GM10248 (cell line): ENCODE results near the gene TEKT1.

Source experiments
- CTCF ChIA-PET: fragments of 300-600 bp; sonication (Branson Sonifier 250); formaldehyde crosslinking; extraction: SDS; loops from one replicate; lab custom pipeline; 2021; ENCODE audit warnings: antibody characterized with exemption; lab: Yijun Ruan, JAX
- POLR2A ChIA-PET: fragments of 350-650 bp; sonication (Branson Sonifier 250); formaldehyde crosslinking; extraction: SDS; loops from one replicate; lab custom pipeline; 2020; ENCODE audit warnings: antibody characterized with exemption; lab: Yijun Ruan, JAX
- DNase-seq: peaks from one replicate; pipeline ENCODE4 v3.0.0; 2012; ENCODE audit errors: extremely low spot score
- TF ChIP-seq, protein P1 (sequence below): IDR thresholded peaks from 2 replicates; pipeline ENCODE4 v1.5.1; 2012; ENCODE audit warnings: mild to moderate bottlenecking, low read depth; ENCODE audit errors: extremely low read depth, missing control alignments, control extremely low read depth

TEKT1 gene

DNA sequence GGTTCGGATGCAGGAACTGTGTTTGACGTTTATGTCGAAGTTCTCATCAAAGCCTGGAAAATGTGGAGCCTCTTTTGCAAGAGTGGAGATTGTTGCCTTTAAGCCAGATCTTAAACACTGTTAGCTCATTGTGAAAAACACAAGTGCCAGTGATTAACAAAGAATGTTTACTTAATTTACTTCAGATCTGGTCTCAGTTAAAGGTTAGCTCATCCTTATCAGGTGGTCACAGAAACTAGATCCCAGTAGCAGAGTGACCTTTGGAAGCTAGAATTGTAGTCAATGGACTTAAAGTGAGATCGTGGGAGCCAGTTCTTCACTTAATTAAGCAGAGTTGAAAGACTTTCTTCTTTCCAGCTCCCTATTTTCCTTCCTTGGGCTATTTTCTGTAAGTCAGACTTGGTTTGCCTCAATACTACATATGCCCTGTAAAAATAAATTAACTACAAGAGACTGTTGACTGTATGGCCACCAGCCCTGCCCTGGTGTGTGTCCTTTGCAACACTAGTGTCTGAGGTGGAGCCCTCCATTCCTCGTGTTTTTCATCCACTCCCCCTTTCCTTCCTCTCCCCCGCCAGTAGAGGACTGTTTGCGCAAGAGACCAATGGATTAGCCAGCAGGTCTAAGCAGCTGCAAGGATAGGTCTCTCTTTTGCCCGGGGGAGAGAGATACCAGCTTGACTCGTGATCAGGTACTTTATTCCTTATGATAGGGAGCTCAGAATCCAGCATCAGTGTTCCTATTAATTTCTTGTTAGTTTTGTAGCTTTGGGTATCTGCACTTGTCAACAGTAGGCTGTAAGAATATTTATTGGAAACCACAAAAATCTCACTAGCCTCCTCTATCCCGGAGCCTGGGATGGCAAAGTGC is 35.3 kb downstream of the TEKT1 start:
- ChIA-PET CTCF (interaction anchor here (1.2 to 1.3 kb wide), 2 partner anchors 18 to 46 kb away, joined by 3 to 4 read pairs; no protein-coding TSS in a partner anchor), POLR2A (no interaction called here)
- TF ChIP-seq, protein P1, sequence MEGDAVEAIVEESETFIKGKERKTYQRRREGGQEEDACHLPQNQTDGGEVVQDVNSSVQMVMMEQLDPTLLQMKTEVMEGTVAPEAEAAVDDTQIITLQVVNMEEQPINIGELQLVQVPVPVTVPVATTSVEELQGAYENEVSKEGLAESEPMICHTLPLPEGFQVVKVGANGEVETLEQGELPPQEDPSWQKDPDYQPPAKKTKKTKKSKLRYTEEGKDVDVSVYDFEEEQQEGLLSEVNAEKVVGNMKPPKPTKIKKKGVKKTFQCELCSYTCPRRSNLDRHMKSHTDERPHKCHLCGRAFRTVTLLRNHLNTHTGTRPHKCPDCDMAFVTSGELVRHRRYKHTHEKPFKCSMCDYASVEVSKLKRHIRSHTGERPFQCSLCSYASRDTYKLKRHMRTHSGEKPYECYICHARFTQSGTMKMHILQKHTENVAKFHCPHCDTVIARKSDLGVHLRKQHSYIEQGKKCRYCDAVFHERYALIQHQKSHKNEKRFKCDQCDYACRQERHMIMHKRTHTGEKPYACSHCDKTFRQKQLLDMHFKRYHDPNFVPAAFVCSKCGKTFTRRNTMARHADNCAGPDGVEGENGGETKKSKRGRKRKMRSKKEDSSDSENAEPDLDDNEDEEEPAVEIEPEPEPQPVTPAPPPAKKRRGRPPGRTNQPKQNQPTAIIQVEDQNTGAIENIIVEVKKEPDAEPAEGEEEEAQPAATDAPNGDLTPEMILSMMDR = no peak
- DNase-seq = no peak

DNA sequence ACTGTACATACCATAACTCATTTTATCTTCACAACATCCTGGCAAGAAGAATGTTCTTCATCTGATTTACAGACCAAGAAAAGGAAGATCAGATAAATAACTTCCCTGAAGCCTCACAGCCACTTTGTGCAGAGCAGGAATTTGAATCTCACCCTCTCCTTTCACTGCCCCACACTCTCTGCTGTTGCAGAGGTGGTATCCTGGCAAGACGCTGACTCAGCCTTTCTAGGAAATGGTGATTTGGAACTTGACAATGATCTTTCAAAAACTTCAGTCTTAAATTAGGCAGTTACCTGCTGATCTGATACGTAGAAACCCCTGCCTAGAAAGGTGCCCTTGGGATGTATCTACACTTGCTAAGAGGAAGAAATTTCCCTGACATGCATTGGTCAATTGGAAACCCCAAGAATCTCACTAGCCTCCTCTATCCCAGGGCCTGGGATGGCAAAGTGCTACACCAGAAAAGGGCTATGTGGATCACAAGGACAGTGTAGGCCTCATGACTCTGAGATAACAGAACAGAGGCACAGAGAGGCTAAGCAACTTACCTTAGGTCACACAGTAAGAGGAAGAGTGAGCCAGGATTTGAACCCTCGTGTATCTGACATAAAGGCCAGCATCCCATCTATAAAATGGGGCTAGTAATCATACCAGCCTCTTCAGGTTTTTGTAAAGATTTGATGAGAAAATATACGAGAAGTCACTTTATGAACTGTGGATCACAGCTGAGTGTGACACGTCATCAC is 37.6 kb downstream of the TEKT1 start:
- ChIA-PET POLR2A (no interaction called here), CTCF (interaction anchor here (1.2 kb wide), 1 partner anchor 13 kb away, joined by 3 read pairs; no protein-coding TSS in a partner anchor)
- no peak for DNase-seq
- TF ChIP-seq, protein P1 = no peak

DNA sequence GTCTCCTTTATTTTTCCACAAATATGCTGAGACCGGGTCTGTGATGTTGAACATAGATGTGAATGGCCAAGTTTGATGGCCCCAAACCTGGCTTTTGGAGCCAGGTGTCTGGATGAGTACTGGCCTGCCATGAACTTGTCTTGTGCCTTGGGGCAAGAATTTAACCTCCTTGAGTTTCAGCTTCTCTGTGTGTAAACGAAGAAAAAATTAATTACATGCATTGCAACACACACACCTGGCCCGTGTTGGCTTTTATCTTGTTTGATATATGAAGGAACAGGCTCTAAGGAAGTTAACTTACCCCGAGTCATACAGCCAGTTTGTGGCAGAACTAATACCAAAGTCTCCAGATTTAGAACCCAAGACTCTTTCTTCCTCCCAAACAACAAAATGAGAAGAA is 42.4 kb downstream of the TEKT1 start:
- POLR2A ChIA-PET = no interaction called here
- TF ChIP-seq, protein P1 = no peak
- no peak for DNase-seq
- CTCF ChIA-PET = interaction anchor here (1.2 kb wide), 1 partner anchor 29 kb away, joined by 3 read pairs; no protein-coding TSS in a partner anchor

DNA sequence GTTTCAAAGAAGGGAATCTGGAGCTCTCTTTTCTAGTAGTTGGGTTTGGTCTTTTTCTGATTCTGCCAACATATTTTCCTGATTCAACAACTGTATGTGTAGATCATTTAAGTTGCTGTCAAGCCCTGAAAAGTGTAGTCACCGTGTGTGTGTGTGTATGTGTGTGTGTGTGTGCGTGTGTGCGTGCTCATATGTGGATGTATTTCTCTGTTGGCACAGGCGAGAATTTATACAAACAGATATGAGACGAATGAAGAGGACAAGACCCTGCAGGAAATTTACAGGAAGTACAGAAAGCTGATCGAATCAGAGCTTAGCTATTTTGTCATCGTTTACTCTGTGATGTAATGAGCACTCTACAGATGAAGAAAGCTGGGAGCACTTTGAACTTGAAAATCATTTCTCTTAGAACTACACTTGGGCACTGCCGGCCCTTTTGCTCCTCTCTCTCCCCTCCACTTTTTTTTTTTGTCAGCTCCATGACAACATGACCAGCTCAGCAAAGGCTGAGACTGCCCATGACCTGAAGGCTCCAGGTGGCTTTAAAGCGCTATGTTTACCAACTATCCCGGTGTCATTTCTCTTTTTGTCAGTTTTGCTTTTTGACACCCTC is 44.3 kb downstream of the TEKT1 start:
- DNase-seq = no peak
- TF ChIP-seq, protein P1 = no peak
- CTCF ChIA-PET = interaction anchor here (0.8 to 1.3 kb wide), 2 partner anchors 8 to 86 kb away, joined by 3 read pairs; no protein-coding TSS in a partner anchor
- POLR2A ChIA-PET = no interaction called here

DNA sequence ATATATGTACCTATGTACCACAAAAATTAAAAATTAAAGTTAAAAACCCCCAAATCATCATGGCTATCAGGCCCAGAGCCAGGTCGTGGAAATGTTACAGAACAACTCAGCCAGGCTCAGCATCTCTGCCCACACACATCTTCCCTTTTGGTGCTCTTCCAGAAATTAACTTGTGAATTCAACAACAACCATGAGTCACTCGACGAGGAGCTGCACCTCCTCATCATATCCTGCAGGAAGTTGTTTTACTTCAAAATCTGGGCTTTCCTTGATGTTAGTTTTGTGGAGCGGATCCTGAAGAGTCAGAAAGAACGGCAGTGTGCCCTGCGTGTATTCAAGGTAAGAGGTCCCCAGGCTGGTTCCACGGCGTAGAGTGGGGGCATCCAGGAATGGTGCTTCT is 44.9 kb downstream of the TEKT1 start:
- POLR2A ChIA-PET = no interaction called here
- DNase-seq = no peak
- TF ChIP-seq, protein P1 = no peak
- CTCF ChIA-PET = interaction anchor here (0.8 kb wide), 1 partner anchor 8 kb away, joined by 3 read pairs; no protein-coding TSS in a partner anchor

DNA sequence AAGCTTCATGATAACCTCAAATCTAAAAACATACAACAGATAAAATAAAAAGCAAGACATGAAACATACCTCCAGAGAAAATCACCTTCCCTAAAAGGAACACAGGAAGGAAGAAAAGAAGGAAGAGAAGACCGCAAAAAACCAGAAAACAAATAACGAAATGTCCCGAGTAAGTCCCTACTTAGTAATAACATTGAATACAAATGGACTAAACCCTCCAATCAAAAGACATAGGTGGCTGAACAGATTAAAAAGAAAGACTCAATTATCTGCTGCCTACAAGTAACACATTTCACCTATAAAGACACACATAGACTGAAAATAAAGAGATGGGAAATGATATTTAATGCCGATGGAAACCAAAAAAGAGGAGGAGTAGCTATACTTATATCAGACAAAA is 49.3 kb downstream of the TEKT1 start:
- ChIA-PET CTCF (interaction anchor here (2.0 kb wide), 1 partner anchor 61 kb away, joined by 4 read pairs; no protein-coding TSS in a partner anchor), POLR2A (no interaction called here)
- TF ChIP-seq, protein P1 = no peak
- DNase-seq = no peak
